HEK293T (cell line): ENCODE results near the gene TMEM151A.

Source experiments
- FOXA1 ChIP-seq: fragments of 450-650 bp; IDR thresholded peaks from 2 replicates; pipeline ENCODE4 v1.6.1; 2016; ENCODE audit warnings: mild to moderate bottlenecking
- HDGF ChIP-seq: fragments of 450-650 bp; IDR thresholded peaks from 2 replicates; pipeline ENCODE4 v1.6.1; 2017; ENCODE audit warnings: antibody characterized with exemption, borderline replicate concordance
- LEF1 ChIP-seq: fragments of 450-650 bp; IDR thresholded peaks from 2 replicates; pipeline ENCODE4 v1.6.1; 2017; ENCODE audit warnings: mild to moderate bottlenecking, borderline replicate concordance
- SP1 ChIP-seq: fragments of 450-650 bp; IDR thresholded peaks from 2 replicates; pipeline ENCODE4 v1.6.1; 2017

DNA sequence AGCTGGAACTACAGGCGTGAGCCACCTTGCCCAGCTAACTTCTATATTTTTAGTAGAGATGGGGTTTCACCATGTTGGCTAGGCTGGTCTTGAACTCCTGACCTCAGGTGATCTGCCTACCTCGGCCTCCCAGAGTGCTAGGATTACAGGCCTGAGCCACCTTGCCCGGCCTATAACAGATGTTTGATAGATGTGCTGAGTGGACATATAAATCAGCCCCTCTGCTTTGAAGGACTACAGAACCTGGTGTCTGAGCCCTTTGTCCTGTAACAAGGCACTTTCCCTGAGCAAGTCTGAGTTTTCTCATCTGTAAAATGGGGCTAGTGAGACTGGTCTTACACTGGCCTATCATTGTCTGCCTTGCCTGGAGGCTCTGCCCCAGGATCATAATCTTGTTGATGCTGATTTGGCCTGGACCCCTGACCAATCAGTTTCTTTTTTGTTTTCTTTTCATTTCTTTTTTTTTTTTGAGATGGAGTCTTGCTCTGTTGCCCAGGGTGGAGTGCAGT, 37.5 kb downstream of the TMEM151A start:
- TF ChIP-seq LEF1 (no peak), FOXA1 (no peak), SP1 (no peak), HDGF (no peak)
